Naive B cell (primary cell): ENCODE results near the gene PDE7B. TPM values are rescaled to one million over a fixed set of nuclear protein-coding genes. Genes with fewer than 3 reads are reported as not detected.

Experiments used
- ATAC-seq, 2 donors: fragments of 150-1000 bp; cut with Tn5 transposase; 2 replicates each; pipeline ENCODE4 v1.10.0; 2021; ENCODE audit warnings: low read depth in 2 of 2, mild to moderate bottlenecking in 2 of 2, moderate library complexity in 2 of 2
- DNase-seq: peaks from one replicate; pipeline ENCODE4 v3.0.0; 2022
- H3K27ac Mint-ChIP-seq, 6 donors: one replicate each; pipeline ENCODE4 v1.8.0; 2020 to 2022; ENCODE audit warnings: mild to moderate bottlenecking in 6 of 6, mixed read lengths in 6 of 6, moderate library complexity in 5 of 6, inconsistent platforms in 2 of 6
- H3K27me3 Mint-ChIP-seq, 3 donors: one replicate each; pipeline ENCODE4 v1.8.0; 2021 to 2022; ENCODE audit warnings: mixed read lengths in 3 of 3, mild to moderate bottlenecking in 1 of 3
- H3K36me3 Mint-ChIP-seq, 2 donors: one replicate each; pipeline ENCODE4 v1.8.0; 2020 to 2022; ENCODE audit warnings: mixed read lengths in 2 of 2, inconsistent platforms in 1 of 2, mild to moderate bottlenecking in 1 of 2
- H3K4me1 Mint-ChIP-seq, 3 donors: one replicate each; pipeline ENCODE4 v1.8.0; 2020 to 2022; ENCODE audit warnings: mixed read lengths in 3 of 3, inconsistent platforms in 1 of 3, mild to moderate bottlenecking in 1 of 3, moderate library complexity in 1 of 3
- H3K4me3 Mint-ChIP-seq, 8 donors: one replicate each; pipeline ENCODE4 v1.8.0; 2020 to 2022; ENCODE audit warnings: mild to moderate bottlenecking in 8 of 8, mixed read lengths in 8 of 8, moderate library complexity in 8 of 8, inconsistent platforms in 2 of 8
- H3K9me3 Mint-ChIP-seq, 7 donors: one replicate each; pipeline ENCODE4 v1.8.0; 2020 to 2022; ENCODE audit warnings: mixed read lengths in 7 of 7, mild to moderate bottlenecking in 5 of 7, inconsistent platforms in 2 of 7, moderate library complexity in 1 of 7
- polyA plus RNA-seq, 6 donors: library from polyadenylated mRNA; unstranded; fragments of 300-500 nt; fragmentation: Illumina TruSeq; gene quantifications; one replicate each; pipeline ENCODE4 v1.2.3, GENCODE V29; 2021; ENCODE audit warnings: low read depth in 6 of 6

Gene PDE7B
- polyA plus RNA-seq, 6 donors from 2014 or later = 0.10 to 3.8 (median 3.0) TPM

GRCh38 chr6:136144251-136145023, 292.9 kb downstream of the PDE7B start:
- Mint-ChIP-seq H3K27me3 (no peaks in the 10 kb centered on the region), H3K9me3 (peaks cover 0 to 20% (median 10%) of the 10 kb centered on the region in 7 donors), H3K4me1 (no peaks in the 10 kb centered on the region), H3K27ac (no peak overlapping the region), H3K36me3 (peaks cover 6 to 8% of the 10 kb centered on the region in 2 donors), H3K4me3 (no peak overlapping the region)
- ATAC-seq (no peak), DNase-seq (no peak)

- DNase-seq (no peak), ATAC-seq (no peak)
- peaks cover 0 to 11% (median 7%) of the 10 kb centered on the region in 7 donors for H3K9me3 Mint-ChIP-seq
- H3K27me3 Mint-ChIP-seq = no peaks in the 10 kb centered on the region
- no peak overlapping the region for H3K4me3 Mint-ChIP-seq
- H3K27ac Mint-ChIP-seq = no peak overlapping the region
- no peaks in the 10 kb centered on the region for H3K4me1 Mint-ChIP-seq
- peaks cover 8 to 20% of the 10 kb centered on the region in 2 donors for H3K36me3 Mint-ChIP-seq
Observed at GRCh38 chr6:136146130-136146529, 294.6 kb downstream of the PDE7B start.

GRCh38 chr6:136147342-136147741, 295.8 kb downstream of the PDE7B start:
- Mint-ChIP-seq H3K27me3 (no peaks in the 10 kb centered on the region), H3K4me3 (no peak overlapping the region), H3K4me1 (no peaks in the 10 kb centered on the region), H3K9me3 (peaks cover 0 to 2% (median 0%) of the 10 kb centered on the region in 7 donors), H3K27ac (no peak overlapping the region), H3K36me3 (peaks cover 0 to 20% of the 10 kb centered on the region in 2 donors)
- DNase-seq = no peak
- no peak for ATAC-seq

GRCh38 chr6:136148051-136148450, 296.6 kb downstream of the PDE7B start:
- Mint-ChIP-seq H3K36me3 (peaks cover 0 to 25% of the 10 kb centered on the region in 2 donors), H3K9me3 (no peaks in the 10 kb centered on the region), H3K4me1 (no peaks in the 10 kb centered on the region), H3K27me3 (no peaks in the 10 kb centered on the region), H3K27ac (no peak overlapping the region), H3K4me3 (no peak overlapping the region)
- DNase-seq = no peak
- ATAC-seq = no peak

- no peak for ATAC-seq
- no peak for DNase-seq
- H3K27me3 Mint-ChIP-seq = no peaks in the 10 kb centered on the region
- no peak overlapping the region for H3K27ac Mint-ChIP-seq
- peaks cover 0 to 30% of the 10 kb centered on the region in 2 donors for H3K36me3 Mint-ChIP-seq
- no peaks in the 10 kb centered on the region for H3K4me1 Mint-ChIP-seq
- no peak overlapping the region for H3K4me3 Mint-ChIP-seq
- no peaks in the 10 kb centered on the region for H3K9me3 Mint-ChIP-seq
Observed at GRCh38 chr6:136148523-136148922, 297.0 kb downstream of the PDE7B start.

- H3K27me3 Mint-ChIP-seq = no peaks in the 10 kb centered on the region
- H3K4me1 Mint-ChIP-seq = no peaks in the 10 kb centered on the region
- H3K36me3 Mint-ChIP-seq = peaks cover 0 to 38% of the 10 kb centered on the region in 2 donors
- no peak overlapping the region for H3K27ac Mint-ChIP-seq
- no peaks in the 10 kb centered on the region for H3K9me3 Mint-ChIP-seq
- DNase-seq = no peak
- H3K4me3 Mint-ChIP-seq = no peak overlapping the region
- ATAC-seq = no peak
Observed at GRCh38 chr6:136149311-136149710, 297.8 kb downstream of the PDE7B start.

- DNase-seq (no peak), ATAC-seq (no peak)
- H3K27me3 Mint-ChIP-seq = no peaks in the 10 kb centered on the region
Observed at GRCh38 chr6:136150961-136151360, 299.5 kb downstream of the PDE7B start.

GRCh38 chr6:136153707-136154375, 302.3 kb downstream of the PDE7B start:
- H3K9me3 Mint-ChIP-seq = no peaks in the 10 kb centered on the region
- DNase-seq = no peak

More at GRCh38 chr6:136150961-136151360, 299.5 kb downstream of the PDE7B start:
- Mint-ChIP-seq H3K9me3 (no peaks in the 10 kb centered on the region), H3K4me3 (no peak overlapping the region), H3K36me3 (peaks cover 7 to 53% of the 10 kb centered on the region in 2 donors), H3K27ac (no peak overlapping the region), H3K4me1 (no peaks in the 10 kb centered on the region)

GRCh38 chr6:136155191-136155590, 303.7 kb downstream of the PDE7B start:
- H3K27me3 Mint-ChIP-seq = no peaks in the 10 kb centered on the region
- no peak overlapping the region for H3K27ac Mint-ChIP-seq
- DNase-seq = no peak
- peaks cover 30 to 67% of the 10 kb centered on the region in 2 donors for H3K36me3 Mint-ChIP-seq
- no peaks in the 10 kb centered on the region for H3K4me1 Mint-ChIP-seq
- no peaks in the 10 kb centered on the region for H3K9me3 Mint-ChIP-seq
- no peak overlapping the region for H3K4me3 Mint-ChIP-seq
- ATAC-seq = no peak

More at GRCh38 chr6:136153707-136154375, 302.3 kb downstream of the PDE7B start:
- Mint-ChIP-seq H3K27ac (no peak overlapping the region), H3K4me3 (no peak overlapping the region), H3K4me1 (no peaks in the 10 kb centered on the region), H3K36me3 (peaks cover 30 to 68% of the 10 kb centered on the region in 2 donors), H3K27me3 (no peaks in the 10 kb centered on the region)
- no peak for ATAC-seq

- DNase-seq (no peak), ATAC-seq (no peak)
- Mint-ChIP-seq H3K9me3 (peaks cover 4 to 15% (median 6%) of the 10 kb centered on the region in 7 donors), H3K27me3 (no peaks in the 10 kb centered on the region), H3K4me3 (no peak overlapping the region), H3K27ac (no peak overlapping the region), H3K4me1 (no peaks in the 10 kb centered on the region), H3K36me3 (peaks cover 54 to 77% of the 10 kb centered on the region in 2 donors)
Observed at GRCh38 chr6:136157743-136158142, 306.2 kb downstream of the PDE7B start.

- Mint-ChIP-seq H3K36me3 (peaks cover 56 to 70% of the 10 kb centered on the region in 2 donors), H3K9me3 (peaks cover 4 to 15% (median 6%) of the 10 kb centered on the region in 7 donors), H3K4me3 (no peak overlapping the region), H3K27me3 (no peaks in the 10 kb centered on the region), H3K27ac (no peak overlapping the region), H3K4me1 (no peaks in the 10 kb centered on the region)
- DNase-seq = no peak
- ATAC-seq = no peak
Observed at GRCh38 chr6:136158387-136158821, 306.9 kb downstream of the PDE7B start.

- Mint-ChIP-seq H3K4me1 (no peaks in the 10 kb centered on the region), H3K36me3 (peaks cover 62 to 70% of the 10 kb centered on the region in 2 donors), H3K27ac (no peak overlapping the region), H3K4me3 (no peak overlapping the region), H3K27me3 (no peaks in the 10 kb centered on the region), H3K9me3 (peaks cover 4 to 17% (median 9%) of the 10 kb centered on the region in 7 donors)
- DNase-seq (no peak), ATAC-seq (no peak)
Observed at GRCh38 chr6:136158971-136159370, 307.5 kb downstream of the PDE7B start.

GRCh38 chr6:136160250-136160649, 308.7 kb downstream of the PDE7B start:
- Mint-ChIP-seq H3K4me1 (no peaks in the 10 kb centered on the region), H3K9me3 (peaks cover 4 to 17% (median 9%) of the 10 kb centered on the region in 7 donors), H3K4me3 (no peak overlapping the region), H3K27ac (no peak overlapping the region), H3K36me3 (peaks cover 62 to 64% of the 10 kb centered on the region in 2 donors), H3K27me3 (no peaks in the 10 kb centered on the region)
- ATAC-seq (no peak), DNase-seq (no peak)

GRCh38 chr6:136161950-136162349, 310.4 kb downstream of the PDE7B start:
- peaks cover 66 to 67% of the 10 kb centered on the region in 2 donors for H3K36me3 Mint-ChIP-seq
- DNase-seq (no peak), ATAC-seq (no peak)
- H3K27me3 Mint-ChIP-seq = no peaks in the 10 kb centered on the region
- H3K4me3 Mint-ChIP-seq = no peak overlapping the region
- peaks cover 6 to 18% (median 13%) of the 10 kb centered on the region in 7 donors for H3K9me3 Mint-ChIP-seq
- no peaks in the 10 kb centered on the region for H3K4me1 Mint-ChIP-seq
- no peak overlapping the region for H3K27ac Mint-ChIP-seq
